Measurements from ENCODE around the gene FAM168A. TPM values are rescaled to one million over a fixed set of nuclear protein-coding genes. Genes with fewer than 3 reads are reported as not detected.

FAM168A gene
- polyA plus RNA-seq, 1 donor (not counting 4 experiments of a cell fraction or from before 2014, with no cell fraction given): 11.8 TPM

GRCh38 chr11:73496134-73496533, 101.8 kb downstream of the FAM168A start:
- no peak for DNase-seq (ENCODE audit: low read depth, low spot score)
- dilution Hi-C loops (cut with MboI; ENCODE audit: extremely low pct_ligation_motif_present, low sequenced_read_pairs): no loop called here
- TF ChIP-seq EZH2 (IDR thresholded peaks at IDR 0.05; ENCODE audit: low read length) (no peak), CTCF (optimal IDR thresholded peaks at IDR 0.05 in 1 of 3, IDR thresholded peaks at IDR 0.05 in 1 of 3, conservative IDR thresholded peaks at IDR 0.05 in 1 of 3; ENCODE audit: extremely low read depth in 1 of 3, insufficient read depth in 2 of 3, low read length in 3 of 3) (no peak)
- H3K9me1 ChIP-seq (ENCODE audit: control insufficient read depth, extremely low read depth, insufficient read depth, low read length): no peaks in the 10 kb centered on the region
- H3K4me2 ChIP-seq (ENCODE audit: control insufficient read depth, extremely low read depth, insufficient read depth, low read depth, low read length): no peak overlapping the region
- peaks cover 11% of the 10 kb centered on the region for H3K4me1 ChIP-seq (ENCODE audit: control insufficient read depth, extremely low read depth, insufficient read depth, low read length)
- H3K4me3 ChIP-seq (ENCODE audit: control insufficient read depth in 2 of 3, extremely low read depth in 1 of 3, insufficient read depth in 2 of 3, low read depth in 1 of 3, low read length in 3 of 3): no peak overlapping the region
- H4K20me1 ChIP-seq (ENCODE audit: control insufficient read depth, extremely low read depth, insufficient read depth, low read length): no peaks in the 10 kb centered on the region
- no peaks in the 10 kb centered on the region for H3K36me3 ChIP-seq (ENCODE audit: control insufficient read depth in 2 of 2, extremely low read depth in 1 of 2, insufficient read depth in 2 of 2, low read length in 2 of 2)
- no peak for FAIRE-seq
- no peak overlapping the region for H2AFZ ChIP-seq (ENCODE audit: control insufficient read depth, low read length)
- H3K9me3 ChIP-seq (ENCODE audit: control insufficient read depth, low read depth, low read length): no peaks in the 10 kb centered on the region
- H3K27ac ChIP-seq (ENCODE audit: control insufficient read depth, insufficient read depth, low read length): no peak overlapping the region
- peaks cover 2% of the 10 kb centered on the region for H3K79me2 ChIP-seq (ENCODE audit: control insufficient read depth, insufficient read depth, low read length)
- H3K27me3 ChIP-seq (ENCODE audit: control insufficient read depth, extremely low read depth, insufficient read depth, low read length): no peaks in the 10 kb centered on the region
- no peak overlapping the region for H3K9ac ChIP-seq (ENCODE audit: control insufficient read depth, extremely low read depth, insufficient read depth, low read length)

GRCh38 chr11:73495731-73496130, 102.2 kb downstream of the FAM168A start:
- H3K27ac ChIP-seq (ENCODE audit: control insufficient read depth, insufficient read depth, low read length): no peak overlapping the region
- DNase-seq (ENCODE audit: low read depth, low spot score): no peak
- no peaks in the 10 kb centered on the region for H4K20me1 ChIP-seq (ENCODE audit: control insufficient read depth, extremely low read depth, insufficient read depth, low read length)
- no peak overlapping the region for H3K4me3 ChIP-seq (ENCODE audit: control insufficient read depth in 2 of 3, extremely low read depth in 1 of 3, insufficient read depth in 2 of 3, low read depth in 1 of 3, low read length in 3 of 3)
- H3K9ac ChIP-seq (ENCODE audit: control insufficient read depth, extremely low read depth, insufficient read depth, low read length): no peak overlapping the region
- TF ChIP-seq EZH2 (IDR thresholded peaks at IDR 0.05; ENCODE audit: low read length): no peak
- no peak for TF ChIP-seq CTCF (optimal IDR thresholded peaks at IDR 0.05 in 1 of 3, IDR thresholded peaks at IDR 0.05 in 1 of 3, conservative IDR thresholded peaks at IDR 0.05 in 1 of 3; ENCODE audit: extremely low read depth in 1 of 3, insufficient read depth in 2 of 3, low read length in 3 of 3)
- H3K79me2 ChIP-seq (ENCODE audit: control insufficient read depth, insufficient read depth, low read length): peaks cover 2% of the 10 kb centered on the region
- no peaks in the 10 kb centered on the region for H3K36me3 ChIP-seq (ENCODE audit: control insufficient read depth in 2 of 2, extremely low read depth in 1 of 2, insufficient read depth in 2 of 2, low read length in 2 of 2)
- FAIRE-seq: no peak
- no peaks in the 10 kb centered on the region for H3K9me1 ChIP-seq (ENCODE audit: control insufficient read depth, extremely low read depth, insufficient read depth, low read length)
- no peaks in the 10 kb centered on the region for H3K9me3 ChIP-seq (ENCODE audit: control insufficient read depth, low read depth, low read length)
- dilution Hi-C loops (cut with MboI; ENCODE audit: extremely low pct_ligation_motif_present, low sequenced_read_pairs): no loop called here
- H3K4me1 ChIP-seq (ENCODE audit: control insufficient read depth, extremely low read depth, insufficient read depth, low read length): peaks cover 11% of the 10 kb centered on the region
- no peak overlapping the region for H3K4me2 ChIP-seq (ENCODE audit: control insufficient read depth, extremely low read depth, insufficient read depth, low read depth, low read length)
- H3K27me3 ChIP-seq (ENCODE audit: control insufficient read depth, extremely low read depth, insufficient read depth, low read length): no peaks in the 10 kb centered on the region
- no peak overlapping the region for H2AFZ ChIP-seq (ENCODE audit: control insufficient read depth, low read length)

Data from keratinocyte (primary cell).